ENCODE measurements around the gene APOL1.

GRCh38 chr22:36243986-36244385 is 8.9 kb upstream of the APOL1 start:
- no peak for TF ChIP-seq POLR2A (IDR thresholded peaks at IDR 0.05; ENCODE audit: low read length)
- no peak for TF ChIP-seq GATA1 (IDR thresholded peaks at IDR 0.05; ENCODE audit: low read depth, low read length)
